A549 treated with Hydrocortisone at 1 μM for 4 hours (cell line): ENCODE measurements around the gene CABP4. TPM values are rescaled to one million over a fixed set of nuclear protein-coding genes. Genes with fewer than 3 reads are reported as not detected.

ENCODE experiments used
- total RNA-seq: library from RNA; stranded (reverse); fragments of 200-300 nt; extraction: Qiagen RNA extraction; gene quantifications from 5 replicates; pipeline ENCODE4 v1.2.3, GENCODE V29; 2022

The CABP4 gene
- not detected in 5 replicates for total RNA-seq

GRCh38 chr11:67455054-67455453 lies at the start of gene CABP4:
CABP4 (plus strand) TSS chr11:67455354; CDS start chr11:67455424, 70 bp downstream.

GRCh38 chr11:67415501-67416304 lies 39.5 kb upstream of the CABP4 start, which contains the start of gene CARNS1:
CARNS1 (plus strand) TSS chr11:67415678; CDS start chr11:67416200, 522 bp downstream.

DNA sequence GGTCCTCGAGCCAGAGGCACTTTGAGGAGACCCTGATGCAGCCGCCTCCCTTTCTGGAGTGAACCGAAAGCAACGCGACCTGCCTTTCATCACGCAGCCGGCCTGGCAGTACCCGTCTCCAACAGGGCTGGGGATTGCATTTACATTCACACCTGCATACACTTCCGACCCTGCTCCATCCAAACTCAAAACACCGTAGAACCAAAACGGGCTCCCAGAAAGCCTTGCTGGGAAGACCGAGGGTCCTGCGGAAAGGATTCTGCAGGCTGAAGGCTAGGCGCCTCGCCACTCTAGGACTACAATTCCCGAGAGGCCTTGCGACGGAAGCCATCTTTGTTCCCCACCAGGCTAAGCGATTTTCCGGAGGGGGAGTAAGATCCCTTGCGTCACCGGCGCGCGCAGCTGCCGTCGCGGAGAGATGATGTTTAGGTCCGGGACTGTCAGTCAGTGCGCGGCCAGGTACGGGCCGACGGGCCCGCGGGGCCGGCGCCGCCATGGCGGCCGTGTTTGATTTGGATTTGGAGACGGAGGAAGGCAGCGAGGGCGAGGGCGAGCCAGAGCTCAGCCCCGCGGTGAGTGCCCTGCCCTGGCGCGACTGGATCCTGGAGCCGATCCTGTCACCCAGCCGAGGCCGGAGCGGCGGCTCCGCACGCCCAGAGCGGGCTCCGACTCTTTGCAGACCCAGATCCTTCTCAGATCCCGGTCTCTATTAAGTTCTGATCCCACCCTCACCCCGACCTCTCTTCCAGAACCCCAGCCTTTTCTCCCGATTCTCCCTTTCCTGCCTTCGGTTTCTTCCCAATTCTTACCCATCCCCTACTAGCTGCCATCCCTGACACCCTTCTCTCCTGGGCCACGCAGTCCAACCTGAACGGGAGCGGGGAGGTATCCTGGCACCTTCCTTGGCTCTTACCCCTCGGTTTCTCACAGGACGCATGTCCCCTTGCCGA lies 26.8 kb upstream of the CABP4 start, which contains the start of gene RPS6KB2:
Gene RPS6KB2, plus strand, starts transcription at position 443 of the 950 bp plus-strand sequence. Its CDS starts 52 bp downstream, at position 495.

GRCh38 chr11:67437082-67437808 lies 17.9 kb upstream of the CABP4 start, which contains the start of gene PTPRCAP:
PTPRCAP (minus strand) TSS chr11:67437682; CDS start chr11:67437619, 63 bp downstream.

DNA sequence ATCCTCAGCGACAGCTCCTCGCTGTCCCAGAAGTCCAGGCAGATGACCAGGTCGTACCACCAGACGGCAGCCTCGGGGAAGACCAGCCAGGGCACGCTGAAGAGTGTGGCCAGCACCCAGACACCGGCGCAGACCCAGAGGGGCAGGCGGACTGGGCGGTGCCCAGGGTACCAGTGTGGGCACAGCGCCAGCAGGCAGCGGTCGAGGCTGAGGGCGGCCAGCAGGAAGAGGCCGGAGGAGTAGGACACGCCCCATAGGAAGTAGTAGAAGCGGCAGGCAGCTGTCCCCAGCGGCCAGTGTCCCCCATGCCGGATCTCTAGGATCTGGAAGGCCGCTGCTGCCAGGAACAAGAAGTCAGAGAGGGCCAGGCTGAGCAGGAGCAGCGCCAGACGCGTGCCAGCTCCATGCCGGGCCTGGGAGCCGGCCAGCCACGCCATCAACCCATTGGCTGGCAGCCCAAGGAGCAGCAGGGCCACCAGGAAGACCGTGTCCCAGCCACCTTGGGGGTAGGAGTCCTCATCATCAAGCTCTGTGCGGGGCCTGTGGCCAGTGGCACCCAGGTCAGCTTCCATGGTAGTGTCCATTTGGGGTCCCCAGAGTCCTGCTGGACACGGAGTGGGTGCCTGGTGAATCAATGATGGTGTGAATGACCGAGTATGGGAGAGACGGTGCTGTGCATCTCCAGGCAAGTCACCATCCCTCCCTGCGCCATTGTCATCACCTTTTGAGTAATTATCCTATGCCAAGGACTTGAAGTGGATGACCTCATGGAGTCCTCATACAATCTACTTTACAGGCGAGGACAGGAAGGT lies 2.8 kb upstream of the CABP4 start, which contains the start of gene GPR152:
Gene GPR152, minus strand, starts transcription at position 589 of the 812 bp plus-strand sequence. Its CDS starts 5 bp downstream, at position 584.

DNA sequence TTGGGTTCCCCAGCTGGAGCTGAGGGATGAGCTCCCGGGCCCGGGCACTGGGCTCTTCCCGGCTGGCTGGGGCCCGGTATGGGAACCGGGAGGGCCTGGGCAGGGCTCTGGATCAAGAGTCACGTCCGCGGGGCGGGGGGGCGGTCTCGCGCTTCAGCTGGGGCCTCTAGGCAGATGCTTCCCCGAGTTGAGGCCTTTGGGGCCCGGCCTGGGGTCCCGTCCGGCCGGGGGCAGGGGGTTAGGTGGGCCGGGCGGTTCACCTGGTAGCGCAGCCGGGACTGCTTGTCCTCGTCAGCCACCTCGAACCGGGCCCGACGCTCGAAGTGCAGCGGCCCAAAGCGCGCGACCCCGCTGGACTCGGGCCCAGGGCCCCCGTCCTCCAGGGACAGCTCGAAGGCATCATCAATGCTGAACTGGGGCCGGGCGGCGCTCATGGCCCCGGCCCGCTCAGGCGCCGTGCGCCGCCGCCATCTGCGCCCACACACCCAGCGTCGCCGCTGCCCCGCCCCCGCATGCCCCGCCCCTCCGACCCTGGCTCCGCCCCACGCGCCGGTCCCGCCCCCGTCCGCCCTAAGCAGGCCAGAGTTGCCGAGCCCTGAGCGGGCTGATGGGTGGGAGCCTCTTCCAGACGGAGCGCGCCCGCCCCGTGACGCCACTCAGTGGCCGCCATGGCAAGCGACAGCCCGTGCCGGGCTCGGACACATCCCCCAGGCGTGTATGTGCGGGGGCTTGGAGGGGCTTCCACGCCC lies 13.8 kb downstream of the CABP4 start, which contains the start of gene TMEM134:
Gene TMEM134, minus strand, starts transcription at position 493 of the 749 bp plus-strand sequence. Its CDS starts 59 bp downstream, at position 434.

DNA sequence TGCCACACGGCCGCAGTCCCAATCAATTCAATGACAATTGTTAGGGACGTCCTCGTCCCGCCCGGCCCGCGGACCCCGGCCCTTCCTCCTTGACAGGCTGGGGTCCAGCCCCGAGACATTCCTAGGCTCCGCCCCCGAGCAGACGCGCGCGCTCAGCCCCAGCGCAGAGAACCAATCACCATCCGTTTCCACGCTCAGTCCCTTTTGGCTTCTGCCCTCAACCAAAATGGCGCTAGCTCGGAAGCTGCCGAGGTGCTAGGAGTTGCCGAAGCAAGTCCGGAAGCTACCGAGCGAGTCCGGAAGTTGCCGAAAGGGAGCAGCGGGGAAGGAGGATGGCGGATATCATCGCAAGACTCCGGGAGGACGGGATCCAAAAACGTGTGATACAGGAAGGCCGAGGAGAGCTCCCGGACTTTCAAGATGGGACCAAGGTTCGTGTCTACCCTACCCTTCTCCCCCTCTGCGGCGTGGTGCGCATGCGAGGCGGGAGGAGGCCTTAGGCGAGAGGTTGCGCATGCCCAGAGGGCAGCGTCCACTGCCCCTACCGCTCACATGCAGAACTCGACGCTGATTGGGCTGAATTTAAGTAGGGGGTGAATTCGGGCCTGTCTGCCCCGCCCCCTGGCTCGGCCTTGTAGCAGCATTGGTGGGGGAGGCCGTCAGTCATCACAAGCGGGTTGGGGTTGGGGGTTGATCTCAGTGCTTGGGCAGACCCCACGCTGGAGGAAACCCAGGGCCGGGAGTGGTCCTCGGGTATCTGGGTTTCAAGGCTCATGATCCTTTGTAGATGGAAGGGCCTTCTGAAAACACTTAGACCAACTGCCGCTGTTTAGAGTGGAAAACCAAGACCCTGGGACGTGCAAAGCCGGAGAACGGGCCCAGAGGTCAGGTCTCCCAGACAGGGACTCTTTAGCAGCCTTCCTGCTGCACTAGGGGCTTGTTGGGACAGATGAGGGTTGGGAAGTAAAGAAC lies 28.0 kb downstream of the CABP4 start, which contains the start of gene AIP:
Gene AIP, plus strand, starts transcription at position 200 of the 972 bp plus-strand sequence. Its CDS starts 133 bp downstream, at position 333.

GRCh38 chr11:67504950-67505581 lies 49.9 kb downstream of the CABP4 start, which contains the start of gene PITPNM1:
PITPNM1 (minus strand) TSS chr11:67505363; CDS start chr11:67504180, 1,183 bp downstream.

DNA sequence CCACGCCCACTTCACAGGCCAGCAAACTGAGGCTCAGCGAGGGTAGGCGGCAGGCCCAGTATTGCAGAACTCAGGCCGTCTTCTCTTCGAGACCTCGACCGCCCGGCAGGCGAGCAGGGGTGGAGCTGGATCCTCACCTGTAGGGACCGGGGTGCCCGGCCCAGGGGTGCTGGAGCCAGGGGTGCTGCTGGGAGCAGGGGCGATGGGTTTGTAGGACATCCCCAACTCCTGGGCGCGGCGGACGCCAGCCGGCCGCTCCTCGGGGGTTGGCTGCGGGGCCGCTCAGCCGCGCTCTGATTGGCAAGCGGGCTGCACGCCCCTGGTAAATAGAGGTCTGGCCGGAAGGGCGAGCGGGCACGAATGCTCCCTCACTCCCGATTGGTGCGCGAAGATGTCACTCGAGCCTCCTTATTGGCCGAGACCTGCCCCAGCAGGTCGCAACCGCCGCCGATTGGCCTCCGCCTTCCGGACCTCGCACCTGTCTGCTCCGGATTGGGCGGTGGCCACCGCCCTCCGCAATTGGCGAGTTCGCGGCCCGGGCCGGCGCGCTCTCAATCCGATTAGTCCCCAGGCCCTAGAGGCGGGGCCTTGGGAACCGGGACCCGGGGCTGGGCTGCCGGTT lies 52.8 kb downstream of the CABP4 start, which contains the start of gene CDK2AP2:
Gene CDK2AP2, minus strand, starts transcription at position 299 of the 622 bp plus-strand sequence. Its CDS starts 80 bp downstream, at position 219.

Other genes with a start within 250 kb of the CABP4 start
- 34.1 to 36.3 TPM (median 34.1 TPM) in 5 replicates for gene GRK2, start 188.9 kb upstream of the CABP4 start, total RNA-seq
- 20.8 to 26.3 TPM (median 21.8 TPM) in 5 replicates for gene ANKRD13D, start 166.1 kb upstream of the CABP4 start, total RNA-seq
- 19.1 to 27.8 TPM (median 20.9 TPM) in 5 replicates for gene SSH3, start 151.8 kb upstream of the CABP4 start, total RNA-seq
- gene POLD4, start 101.8 kb upstream of the CABP4 start, total RNA-seq, result 182 to 235 TPM (median 222 TPM) in 5 replicates
- gene CLCF1, start 81.8 kb upstream of the CABP4 start, total RNA-seq, result 33.7 to 40.0 TPM (median 37.6 TPM) in 5 replicates
- 20.5 to 32.2 TPM (median 25.8 TPM) in 5 replicates for gene RAD9A, start 63.4 kb upstream of the CABP4 start, total RNA-seq
- gene PPP1CA, start 53.5 kb upstream of the CABP4 start, total RNA-seq, result 271 to 298 TPM (median 288 TPM) in 5 replicates
- gene TBC1D10C, start 51.3 kb upstream of the CABP4 start, total RNA-seq, result 0.09 to 0.22 TPM (median 0.15 TPM) in 4 of 5 replicates, not detected in the other
- gene CARNS1, start 39.7 kb upstream of the CABP4 start, total RNA-seq, result 0.09 to 0.20 TPM (median 0.12 TPM) in 5 replicates
- 47.0 to 52.0 TPM (median 47.7 TPM) in 5 replicates for gene RPS6KB2, start 26.9 kb upstream of the CABP4 start, total RNA-seq
- gene PTPRCAP, start 17.7 kb upstream of the CABP4 start, total RNA-seq, result 0.17 to 0.37 TPM (median 0.28 TPM) in 5 replicates
- 55.7 to 65.2 TPM (median 62.1 TPM) in 5 replicates for gene CORO1B, start 11.9 kb upstream of the CABP4 start, total RNA-seq
- gene GPR152, start 2.6 kb upstream of the CABP4 start, total RNA-seq, result 0.07 TPM in 1 of 5 replicates, not detected in the others
- 42.9 to 66.4 TPM (median 56.2 TPM) in 5 replicates for gene TMEM134, start 13.9 kb downstream of the CABP4 start, total RNA-seq
- gene AIP, start 27.7 kb downstream of the CABP4 start, total RNA-seq, result 42.7 to 46.9 TPM (median 43.8 TPM) in 5 replicates
- gene PITPNM1, start 50.0 kb downstream of the CABP4 start, total RNA-seq, result 28.4 to 41.3 TPM (median 37.8 TPM) in 5 replicates
- gene CDK2AP2, start 52.8 kb downstream of the CABP4 start, total RNA-seq, result 55.4 to 86.7 TPM (median 82.4 TPM) in 5 replicates
- gene CABP2, start 68.1 kb downstream of the CABP4 start, total RNA-seq, result not detected in 5 replicates
- 1,366 to 1,708 TPM (median 1,625 TPM) in 5 replicates for gene GSTP1, start 128.5 kb downstream of the CABP4 start, total RNA-seq
- gene NDUFV1, start 151.6 kb downstream of the CABP4 start, total RNA-seq, result 138 to 151 TPM (median 143 TPM) in 5 replicates
- 6.7 to 15.0 TPM (median 12.2 TPM) in 5 replicates for gene NUDT8, start 174.6 kb downstream of the CABP4 start, total RNA-seq
- not detected in 5 replicates for gene TBX10, start 184.4 kb downstream of the CABP4 start, total RNA-seq
- gene ACY3, start 195.4 kb downstream of the CABP4 start, total RNA-seq, result 0.78 to 1.9 TPM (median 1.2 TPM) in 5 replicates
- 0.03 TPM in 1 of 5 replicates, not detected in the others for gene ALDH3B2, start 219.3 kb downstream of the CABP4 start, total RNA-seq